ENCODE measurements around the gene GSTA2. TPM values are rescaled to one million over a fixed set of nuclear protein-coding genes. Genes with fewer than 3 reads are reported as not detected.
"Not testable (repeated sequence)": the region's sequence is repeated elsewhere in the genome, so short reads cannot be mapped to it uniquely, and the experiment has no call there.

Gene GSTA2
- total RNA-seq, 1 experiment from 2014 or later, result not detected

- peak; percentile 42 for DNase-seq (ENCODE audit: low read depth)
These were observed 37.6 kb downstream of the GSTA2 start for GRCh38 chr6:52725535-52726192.

- DNase-seq (ENCODE audit: low read depth), result no peak
These were observed 38.1 kb downstream of the GSTA2 start for GRCh38 chr6:52725143-52725534.

GRCh38 chr6:52724406-52725121 is 38.7 kb downstream of the GSTA2 start:
- DNase-seq (ENCODE audit: low read depth), result peak; percentile 84

- DNase-seq (ENCODE audit: low read depth), result peak; percentile 44
These were observed 39.3 kb downstream of the GSTA2 start for GRCh38 chr6:52724042-52724405.

GRCh38 chr6:52720321-52720720 is 43.0 kb downstream of the GSTA2 start:
- no peak for DNase-seq (ENCODE audit: low read depth)

- no peak for DNase-seq (ENCODE audit: low read depth)
These were observed 44.7 kb downstream of the GSTA2 start for GRCh38 chr6:52718550-52718949.

GRCh38 chr6:52714761-52715160 is 48.5 kb downstream of the GSTA2 start:
- DNase-seq (ENCODE audit: low read depth), result not testable (repeated sequence)

- no peak for DNase-seq (ENCODE audit: low read depth)
These were observed 51.1 kb downstream of the GSTA2 start for GRCh38 chr6:52712136-52712535.

GRCh38 chr6:52707963-52708680 is 55.2 kb downstream of the GSTA2 start:
- DNase-seq (ENCODE audit: low read depth), result no peak

GRCh38 chr6:52706001-52706400 is 57.3 kb downstream of the GSTA2 start:
- no peak for DNase-seq (ENCODE audit: low read depth)

- DNase-seq (ENCODE audit: low read depth), result not testable (repeated sequence)
These were observed 58.3 kb downstream of the GSTA2 start for GRCh38 chr6:52704781-52705502.

GRCh38 chr6:52704060-52704459 is 59.2 kb downstream of the GSTA2 start:
- DNase-seq (ENCODE audit: low read depth), result no peak

Other genes starting within 250 kb of the GSTA2 start
- gene TRAM2, start 186.4 kb downstream of the GSTA2 start, total RNA-seq (2014; rRNA removed; shearing (Covaris generic)), result 31.3 and 39.1 TPM in 2 replicates
- gene TMEM14A, start 92.4 kb downstream of the GSTA2 start, total RNA-seq (2014; rRNA removed; shearing (Covaris generic)), result 62.4 and 66.7 TPM in 2 replicates
- gene GSTA1, start 40.3 kb upstream of the GSTA2 start, total RNA-seq (2014; rRNA removed; shearing (Covaris generic)), result not detected in 2 replicates
- gene GSTA5, start 77.3 kb upstream of the GSTA2 start, total RNA-seq (2014; rRNA removed; shearing (Covaris generic)), result not detected in 2 replicates
- gene GSTA3, start 146.2 kb upstream of the GSTA2 start, total RNA-seq (2014; rRNA removed; shearing (Covaris generic)), result not detected in 2 replicates
- gene GSTA4, start 231.8 kb upstream of the GSTA2 start, total RNA-seq (2014; rRNA removed; shearing (Covaris generic)), result 15.5 and 17.4 TPM in 2 replicates

Measured in Daoy (cell line).